ENCODE data around the gene OGG1. TPM values are rescaled to one million over a fixed set of nuclear protein-coding genes. Genes with fewer than 3 reads are reported as not detected.
"Not testable (repeated sequence)": the region's sequence is repeated elsewhere in the genome, so short reads cannot be mapped to it uniquely, and the experiment has no call there.

OGG1 gene
- total RNA-seq, 1 donor from 2014 or later: 36.0 TPM

GRCh38 chr3:9770276-9770812, 20.6 kb downstream of the OGG1 start:
- no peaks in the 10 kb centered on the region for H3K9me3 ChIP-seq
- H3K4me3 ChIP-seq: peak overlapping the region; percentile 73 to 92
- DNase-seq (ENCODE audit: low spot score in 2 of 2): peak in 1 of 2 donors; percentile 91
- peaks cover 0 to 25% of the 10 kb centered on the region in 2 donors for H3K4me1 ChIP-seq
- no peak for TF ChIP-seq CTCF (IDR thresholded peaks at IDR 0.05)
- intact Hi-C loops (cut with DNase I): loop anchor here (1.0 kb wide), 3 partner anchors 21 to 39 kb away; partner anchors contain the start of genes BRPF1, OGG1 and TADA3
- H3K27me3 ChIP-seq: no peaks in the 10 kb centered on the region
- peak overlapping the region; percentile 81 to 88 for H3K27ac ChIP-seq
- H3K36me3 ChIP-seq: peaks cover 6 to 10% of the 10 kb centered on the region in 2 donors

GRCh38 chr3:9771007-9771406, 21.3 kb downstream of the OGG1 start:
- intact Hi-C loops (cut with DNase I); H3K36me3 ChIP-seq; H3K9me3 ChIP-seq; DNase-seq (ENCODE audit: low spot score in 2 of 2); H3K27me3 ChIP-seq: not testable (repeated sequence)
- H3K4me3 ChIP-seq: peak overlapping the region in 1 of 2 donors; percentile 92
- peak overlapping the region; percentile 81 to 88 for H3K27ac ChIP-seq
- peaks cover 0 to 25% of the 10 kb centered on the region in 2 donors for H3K4me1 ChIP-seq

GRCh38 chr3:9776896-9777693, 27.3 kb downstream of the OGG1 start:
- Histone ChIP-seq H3K27ac (no peak overlapping the region), H3K9me3 (no peaks in the 10 kb centered on the region), H3K4me3 (no peak overlapping the region), H3K36me3 (peaks cover 14 to 23% of the 10 kb centered on the region in 2 donors), H3K4me1 (no peaks in the 10 kb centered on the region), H3K27me3 (no peaks in the 10 kb centered on the region)
- TF ChIP-seq CTCF (IDR thresholded peaks at IDR 0.05): no peak
- no peak for DNase-seq (ENCODE audit: low spot score in 2 of 2)
- intact Hi-C loops (cut with DNase I): no loop called here

- H3K4me1 ChIP-seq: no peaks in the 10 kb centered on the region
- no peaks in the 10 kb centered on the region for H3K9me3 ChIP-seq
- intact Hi-C loops (cut with DNase I): no loop called here
- no peak overlapping the region for H3K27ac ChIP-seq
- no peak for DNase-seq (ENCODE audit: low spot score in 2 of 2)
- no peaks in the 10 kb centered on the region for H3K27me3 ChIP-seq
- no peak overlapping the region for H3K4me3 ChIP-seq
- no peak for TF ChIP-seq CTCF (IDR thresholded peaks at IDR 0.05)
- peaks cover 20 to 28% of the 10 kb centered on the region in 2 donors for H3K36me3 ChIP-seq
These were observed 27.9 kb downstream of the OGG1 start for GRCh38 chr3:9777694-9778021.

GRCh38 chr3:9778143-9779074, 28.7 kb downstream of the OGG1 start:
- TF ChIP-seq CTCF (IDR thresholded peaks at IDR 0.05): no peak
- H3K4me1 ChIP-seq: no peaks in the 10 kb centered on the region
- no peak overlapping the region for H3K27ac ChIP-seq
- H3K9me3 ChIP-seq: no peaks in the 10 kb centered on the region
- intact Hi-C loops (cut with DNase I): no loop called here
- no peaks in the 10 kb centered on the region for H3K27me3 ChIP-seq
- no peak overlapping the region for H3K4me3 ChIP-seq
- no peak for DNase-seq (ENCODE audit: low spot score in 2 of 2)
- peaks cover 21 to 36% of the 10 kb centered on the region in 2 donors for H3K36me3 ChIP-seq
